ENCODE measurements around the gene PARN.

The PARN gene

GRCh38 chr16:14668556-14669223, 38.6 kb upstream of the PARN start:
- no peak overlapping the region for H3K4me3 ChIP-seq (ENCODE audit: low read depth, low read length)
- DNase-seq (ENCODE audit: low read depth, low spot score) = no peak
- POLR2A ChIA-PET = no interaction called here
- TF ChIP-seq CTCF (IDR thresholded peaks at IDR 0.05; ENCODE audit: insufficient read depth, low read length, missing control alignments) = no peak
- CTCF ChIA-PET = no interaction called here

GRCh38 chr16:14667347-14668266, 37.5 kb upstream of the PARN start:
- ChIA-PET POLR2A (no interaction called here), CTCF (interaction anchor here (1.1 kb wide), 1 partner anchor 24 kb away, joined by 3 read pairs; no protein-coding TSS in a partner anchor)
- DNase-seq (ENCODE audit: low read depth, low spot score) = no peak
- H3K4me3 ChIP-seq (ENCODE audit: low read depth, low read length) = no peak overlapping the region
- no peak for TF ChIP-seq CTCF (IDR thresholded peaks at IDR 0.05; ENCODE audit: insufficient read depth, low read length, missing control alignments)

- ChIA-PET CTCF (interaction anchor here (1.1 to 1.7 kb wide), 2 partner anchors 8 to 13 kb away, joined by 4 to 5 read pairs; no protein-coding TSS in a partner anchor), POLR2A (no interaction called here)
- DNase-seq (ENCODE audit: low read depth, low spot score) = no peak
- H3K4me3 ChIP-seq (ENCODE audit: low read depth, low read length) = no peak overlapping the region
- TF ChIP-seq CTCF (IDR thresholded peaks at IDR 0.05; ENCODE audit: insufficient read depth, low read length, missing control alignments) = no peak
Measured at GRCh38 chr16:14658063-14658462, 28.0 kb upstream of the PARN start.

- no peak for TF ChIP-seq CTCF (IDR thresholded peaks at IDR 0.05; ENCODE audit: insufficient read depth, low read length, missing control alignments)
- no peak overlapping the region for H3K4me3 ChIP-seq (ENCODE audit: low read depth, low read length)
- ChIA-PET POLR2A (no interaction called here), CTCF (interaction anchor here (0.9 to 2.0 kb wide), 2 partner anchors 10 to 67 kb away, joined by 3 to 8 read pairs; no protein-coding TSS in a partner anchor)
- no peak for DNase-seq (ENCODE audit: low read depth, low spot score)
Measured at GRCh38 chr16:14652726-14653125, 22.7 kb upstream of the PARN start.

GRCh38 chr16:14650629-14651028, 20.6 kb upstream of the PARN start:
- ChIA-PET POLR2A (no interaction called here), CTCF (no interaction called here)
- no peak for DNase-seq (ENCODE audit: low read depth, low spot score)
- TF ChIP-seq CTCF (IDR thresholded peaks at IDR 0.05; ENCODE audit: insufficient read depth, low read length, missing control alignments) = no peak
- no peak overlapping the region for H3K4me3 ChIP-seq (ENCODE audit: low read depth, low read length)

- ChIA-PET CTCF (interaction anchor here (1.3 kb wide), 1 partner anchor 9 kb away, joined by 3 read pairs; no protein-coding TSS in a partner anchor), POLR2A (no interaction called here)
- no peak overlapping the region for H3K4me3 ChIP-seq (ENCODE audit: low read depth, low read length)
- no peak for TF ChIP-seq CTCF (IDR thresholded peaks at IDR 0.05; ENCODE audit: insufficient read depth, low read length, missing control alignments)
- no peak for DNase-seq (ENCODE audit: low read depth, low spot score)
Measured at GRCh38 chr16:14649816-14650215, 19.8 kb upstream of the PARN start.
